ENCODE measurements around the gene MOBP. TPM values are rescaled to one million over a fixed set of nuclear protein-coding genes. Genes with fewer than 3 reads are reported as not detected.
A peak's percentile ranks its signal among the peaks of the same experiment; 100 is the strongest.

The MOBP gene
- total RNA-seq, 4 donors from 2014 or later = 0.08 to 0.47 TPM; not detected in 2

DNA sequence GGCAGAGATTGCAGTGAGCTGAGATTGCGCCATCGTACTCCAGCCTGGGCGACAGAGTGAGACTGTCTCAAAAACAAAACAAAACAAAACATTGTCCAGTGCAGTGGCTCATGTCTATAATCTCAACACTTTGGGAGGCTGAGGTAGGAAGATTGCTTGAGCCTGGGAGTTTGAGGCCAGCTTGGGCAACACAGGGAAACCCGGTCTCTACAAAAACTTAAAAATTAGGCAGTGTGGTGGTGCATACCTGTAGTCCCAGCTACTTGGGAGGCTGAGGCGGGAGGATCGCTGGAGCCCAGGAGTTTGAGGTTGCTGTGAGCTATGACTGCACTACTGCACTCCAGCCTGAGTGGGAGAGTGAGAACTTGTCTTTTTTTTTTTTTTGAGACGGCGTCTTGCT lies 27.2 kb upstream of the MOBP start:
- H3K4me3 ChIP-seq = no peak overlapping the region
- no peak for TF ChIP-seq POLR2A (IDR thresholded peaks at IDR 0.05)
- TF ChIP-seq, protein P1, sequence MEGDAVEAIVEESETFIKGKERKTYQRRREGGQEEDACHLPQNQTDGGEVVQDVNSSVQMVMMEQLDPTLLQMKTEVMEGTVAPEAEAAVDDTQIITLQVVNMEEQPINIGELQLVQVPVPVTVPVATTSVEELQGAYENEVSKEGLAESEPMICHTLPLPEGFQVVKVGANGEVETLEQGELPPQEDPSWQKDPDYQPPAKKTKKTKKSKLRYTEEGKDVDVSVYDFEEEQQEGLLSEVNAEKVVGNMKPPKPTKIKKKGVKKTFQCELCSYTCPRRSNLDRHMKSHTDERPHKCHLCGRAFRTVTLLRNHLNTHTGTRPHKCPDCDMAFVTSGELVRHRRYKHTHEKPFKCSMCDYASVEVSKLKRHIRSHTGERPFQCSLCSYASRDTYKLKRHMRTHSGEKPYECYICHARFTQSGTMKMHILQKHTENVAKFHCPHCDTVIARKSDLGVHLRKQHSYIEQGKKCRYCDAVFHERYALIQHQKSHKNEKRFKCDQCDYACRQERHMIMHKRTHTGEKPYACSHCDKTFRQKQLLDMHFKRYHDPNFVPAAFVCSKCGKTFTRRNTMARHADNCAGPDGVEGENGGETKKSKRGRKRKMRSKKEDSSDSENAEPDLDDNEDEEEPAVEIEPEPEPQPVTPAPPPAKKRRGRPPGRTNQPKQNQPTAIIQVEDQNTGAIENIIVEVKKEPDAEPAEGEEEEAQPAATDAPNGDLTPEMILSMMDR (IDR thresholded peaks at IDR 0.05) = no peak
- TF ChIP-seq EP300 (IDR thresholded peaks at IDR 0.05) = no peak
- TF ChIP-seq POLR2AphosphoS5 (IDR thresholded peaks at IDR 0.05) = no peak
- H3K9me3 ChIP-seq = no peaks in the 10 kb centered on the region
- no peak overlapping the region for H3K27ac ChIP-seq
- 100% methylated on average over 3 of the region's 8 CpGs; no CpG with 5 or more reads in 1 of the 2 donors for WGBS, 2 donors (ENCODE audit: low coverage in 1 of 2)
- no peak for ATAC-seq
- H3K36me3 ChIP-seq = no peaks in the 10 kb centered on the region
- H3K27me3 ChIP-seq = peaks cover 4% of the 10 kb centered on the region
- no peaks in the 10 kb centered on the region for H3K4me1 ChIP-seq

DNA sequence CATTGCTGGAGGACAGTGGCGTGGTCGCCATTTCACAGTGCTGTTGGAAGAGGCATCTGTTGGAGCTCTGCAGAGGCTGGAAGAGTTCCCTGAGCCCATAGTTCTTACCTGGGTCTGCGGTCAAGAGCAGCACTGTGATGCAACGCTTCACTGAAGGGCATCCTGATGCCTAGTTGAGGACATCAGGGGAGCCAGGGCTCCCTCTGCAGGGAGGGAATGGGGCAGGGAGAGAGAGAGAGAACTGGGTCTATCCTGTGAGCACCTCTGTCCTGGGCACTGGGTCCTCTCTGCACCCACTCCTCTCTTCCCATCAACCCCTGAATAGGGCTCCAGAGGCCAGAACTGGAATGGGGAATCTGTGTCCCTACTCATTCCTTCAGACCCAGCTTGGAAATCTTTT lies 23.9 kb upstream of the MOBP start:
- H3K27me3 ChIP-seq = peaks cover 4% of the 10 kb centered on the region
- peaks cover 0 to 4% (median 0%) of the 10 kb centered on the region in 3 donors for H3K4me1 ChIP-seq
- ATAC-seq = no peak
- TF ChIP-seq, protein P1 (IDR thresholded peaks at IDR 0.05) = no peak
- TF ChIP-seq POLR2A (IDR thresholded peaks at IDR 0.05) (no peak), POLR2AphosphoS5 (IDR thresholded peaks at IDR 0.05) (no peak), EP300 (IDR thresholded peaks at IDR 0.05) (no peak)
- H3K4me3 ChIP-seq = no peak overlapping the region
- H3K27ac ChIP-seq = no peak overlapping the region
- 80% methylated on average over 3 of the region's 4 CpGs; no CpG with 5 or more reads in 1 of the 2 donors for WGBS, 2 donors (ENCODE audit: low coverage in 1 of 2)
- H3K9me3 ChIP-seq = no peaks in the 10 kb centered on the region
- H3K36me3 ChIP-seq = no peaks in the 10 kb centered on the region

DNA sequence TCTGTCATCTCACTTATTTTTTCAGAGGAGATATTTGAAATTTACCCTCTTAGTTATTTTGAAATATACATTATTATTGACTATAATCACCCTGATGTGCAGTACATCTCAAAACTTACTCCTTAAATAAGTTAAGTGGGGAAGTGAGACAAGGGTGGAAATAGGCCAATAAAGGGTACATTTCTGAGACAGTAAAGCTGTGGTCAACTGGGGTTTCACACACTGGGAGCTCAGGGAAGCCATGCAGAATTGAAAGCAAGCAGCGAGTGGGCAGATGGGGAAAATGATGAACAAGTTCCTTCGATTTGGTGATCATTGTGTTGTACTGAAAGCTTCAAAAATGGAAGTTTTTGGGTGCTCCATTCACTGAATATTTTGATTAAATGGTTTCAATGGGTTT lies 21.6 kb upstream of the MOBP start:
- ATAC-seq = no peak
- WGBS, 2 donors (ENCODE audit: low coverage in 1 of 2) = 80 to 82% methylated on average over 2 of the region's 2 CpGs
- Histone ChIP-seq H3K9me3 (no peaks in the 10 kb centered on the region), H3K4me1 (peaks cover 0 to 4% (median 0%) of the 10 kb centered on the region in 3 donors), H3K36me3 (no peaks in the 10 kb centered on the region), H3K27me3 (peaks cover 4% of the 10 kb centered on the region), H3K27ac (no peak overlapping the region), H3K4me3 (no peak overlapping the region)
- no peak for TF ChIP-seq EP300 (IDR thresholded peaks at IDR 0.05)
- TF ChIP-seq, protein P1 (IDR thresholded peaks at IDR 0.05) = no peak
- TF ChIP-seq POLR2A (IDR thresholded peaks at IDR 0.05) = no peak
- TF ChIP-seq POLR2AphosphoS5 (IDR thresholded peaks at IDR 0.05) = no peak

DNA sequence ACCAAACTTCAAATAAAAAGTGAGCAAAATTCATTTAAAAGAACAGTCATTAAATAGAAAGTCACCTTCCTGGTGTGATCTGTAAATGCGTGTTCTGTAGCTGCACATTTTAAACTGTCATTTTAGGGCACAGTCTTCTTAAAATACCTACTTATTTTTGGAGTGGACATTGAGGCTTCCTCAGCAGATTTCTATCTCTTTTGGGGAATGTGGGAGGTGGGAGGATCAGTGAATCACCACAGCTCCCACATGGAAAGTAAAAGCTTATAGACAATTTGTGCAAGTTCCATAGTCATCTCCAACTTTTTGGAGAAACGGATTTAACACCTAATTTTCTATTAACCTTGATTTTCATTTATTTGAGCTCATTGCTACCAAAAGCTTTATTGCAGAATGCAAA lies 21.0 kb upstream of the MOBP start:
- no peak for TF ChIP-seq POLR2A (IDR thresholded peaks at IDR 0.05)
- TF ChIP-seq, protein P1 (IDR thresholded peaks at IDR 0.05) = no peak
- no peak for TF ChIP-seq EP300 (IDR thresholded peaks at IDR 0.05)
- no peak for TF ChIP-seq POLR2AphosphoS5 (IDR thresholded peaks at IDR 0.05)
- 58 to 81% methylated on average over 2 of the region's 2 CpGs for WGBS, 2 donors (ENCODE audit: low coverage in 1 of 2)
- Histone ChIP-seq H3K9me3 (no peaks in the 10 kb centered on the region), H3K36me3 (no peaks in the 10 kb centered on the region), H3K4me3 (no peak overlapping the region), H3K4me1 (peaks cover 0 to 4% (median 0%) of the 10 kb centered on the region in 3 donors), H3K27me3 (peaks cover 4% of the 10 kb centered on the region), H3K27ac (no peak overlapping the region)
- ATAC-seq = no peak

DNA sequence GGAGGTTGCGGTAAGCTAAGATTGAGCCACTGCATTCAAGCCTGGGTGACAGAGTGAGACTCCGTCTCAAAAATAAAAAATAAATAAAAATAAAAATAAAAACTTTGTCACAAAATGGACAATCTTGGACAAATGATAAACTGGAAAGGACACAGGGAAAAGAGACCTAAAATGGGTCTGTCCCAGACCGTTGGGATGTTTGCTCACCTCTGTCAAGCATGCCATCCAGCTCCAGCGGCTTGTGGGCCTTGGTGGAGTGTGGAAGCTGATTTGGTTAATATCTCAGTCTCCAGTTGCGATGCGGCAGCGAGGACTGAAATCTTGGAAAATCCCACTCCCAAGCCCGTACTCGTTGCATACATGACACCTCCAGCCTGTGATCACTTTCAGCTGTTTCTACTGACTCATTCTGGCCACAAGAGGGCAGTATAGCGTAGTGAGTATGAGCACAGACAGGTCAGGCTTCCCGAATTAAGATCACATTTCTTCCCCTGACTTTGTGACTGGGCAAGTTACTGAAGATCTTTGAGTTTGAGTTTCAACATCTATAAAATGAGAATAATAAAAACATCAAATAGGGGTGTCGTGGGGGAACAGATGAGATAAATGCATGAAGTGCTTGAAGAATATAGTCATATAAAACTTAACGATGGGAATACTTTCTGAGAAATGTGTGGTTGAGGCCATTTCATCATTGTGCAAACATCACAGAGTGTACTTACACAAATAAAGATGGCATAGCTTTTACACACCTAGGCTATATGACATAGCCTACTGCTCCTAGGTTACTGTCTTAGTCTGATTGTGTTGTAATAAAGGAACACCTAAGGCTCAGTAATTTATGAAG lies 19.6 kb upstream of the MOBP start:
- Histone ChIP-seq H3K27ac (no peak overlapping the region), H3K9me3 (no peaks in the 10 kb centered on the region), H3K36me3 (no peaks in the 10 kb centered on the region), H3K27me3 (peaks cover 4% of the 10 kb centered on the region), H3K4me1 (peaks cover 0 to 4% (median 0%) of the 10 kb centered on the region in 3 donors), H3K4me3 (no peak overlapping the region)
- TF ChIP-seq POLR2A (IDR thresholded peaks at IDR 0.05) = no peak
- TF ChIP-seq, protein P1 (IDR thresholded peaks at IDR 0.05) = peak; percentile 65 to 82 (median 75)
- TF ChIP-seq POLR2AphosphoS5 (IDR thresholded peaks at IDR 0.05) = peak; percentile 17
- ATAC-seq = peak; percentile 87
- 22 to 24% methylated on average over 9 to 10 of the region's 13 CpGs for WGBS, 2 donors (ENCODE audit: low coverage in 1 of 2)
